Measurements from ENCODE around the gene BAG2.

Gene BAG2

GRCh38 chr6:57224769-57225515 lies 52.8 kb downstream of the BAG2 start:
- DNase-seq: no peak

- DNase-seq: no peak
Measured at GRCh38 chr6:57226221-57226620, 54.1 kb downstream of the BAG2 start.
